ENCODE data around the gene WT1.

DNA sequence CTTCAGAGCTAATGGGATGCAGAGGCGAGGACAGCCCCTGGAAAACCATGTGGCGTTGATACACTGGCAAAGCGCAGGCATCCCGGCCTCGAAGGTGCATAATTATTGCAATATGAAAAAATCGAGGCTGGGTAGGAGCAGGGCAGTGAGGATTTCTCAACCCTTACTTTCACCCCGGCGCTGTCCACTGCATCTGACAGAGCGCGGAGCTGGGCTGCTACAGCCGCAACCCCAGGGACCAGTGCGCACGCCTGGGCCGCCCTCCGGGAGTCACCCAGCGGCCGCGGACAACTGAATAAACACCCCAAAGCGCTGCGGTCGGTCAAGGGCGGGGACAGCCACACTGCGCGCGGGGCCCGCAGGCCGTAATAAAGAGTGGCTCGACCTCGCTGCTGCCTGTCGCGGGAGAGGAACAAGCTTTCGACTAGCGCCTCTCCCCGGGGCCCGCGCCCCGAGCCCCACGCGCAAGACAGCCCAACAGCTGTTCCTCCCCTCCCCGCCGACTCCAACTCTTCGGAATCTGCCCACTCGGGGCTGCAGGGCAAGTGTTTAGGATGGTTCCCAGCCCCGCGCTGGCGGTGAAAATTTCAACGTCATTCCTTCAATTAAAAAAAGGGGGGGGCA, 3.6 kb upstream of the WT1 start:
- TF ChIP-seq ZNF624 (tag by site-specific recombination; IDR thresholded peaks at IDR 0.05) (no peak), ZNF239 (tag by site-specific recombination; IDR thresholded peaks at IDR 0.05) (no peak), KLF9 (tag by site-specific recombination; IDR thresholded peaks at IDR 0.05; ENCODE audit: low read depth) (no peak)
- TF ChIP-seq, protein P1, sequence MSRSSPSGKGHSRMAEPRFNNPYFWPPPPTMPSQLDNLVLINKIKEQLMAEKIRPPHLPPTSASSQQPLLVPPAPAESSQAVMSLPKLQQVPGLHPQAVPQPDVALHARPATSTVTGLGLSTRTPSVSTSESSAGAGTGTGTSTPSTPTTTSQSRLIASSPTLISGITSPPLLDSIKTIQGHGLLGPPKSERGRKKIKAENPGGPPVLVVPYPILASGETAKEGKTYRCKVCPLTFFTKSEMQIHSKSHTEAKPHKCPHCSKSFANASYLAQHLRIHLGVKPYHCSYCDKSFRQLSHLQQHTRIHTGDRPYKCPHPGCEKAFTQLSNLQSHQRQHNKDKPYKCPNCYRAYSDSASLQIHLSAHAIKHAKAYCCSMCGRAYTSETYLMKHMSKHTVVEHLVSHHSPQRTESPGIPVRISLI (tag by site-specific recombination; IDR thresholded peaks at IDR 0.05) = no peak

Measured in HEK293 (cell line).